HepG2 (cell line): ENCODE measurements around the gene COMMD1. TPM values are rescaled to one million over a fixed set of nuclear protein-coding genes. Genes with fewer than 3 reads are reported as not detected.

Source experiments
- ATAC-seq: fragments of 200-7000 bp; cut with Tn5 transposase; 3 replicates; pipeline ENCODE4 v1.9.1; 2020; ENCODE audit warnings: mild to moderate bottlenecking, moderate library complexity
- BruUV-seq: library from RNA; stranded (reverse); fragments of 400-500 nt; replicated peaks from 2 replicates; lab custom pipeline; 2021; lab: Mats Ljungman, UMichigan
- CTCF ChIA-PET: fragments of 300-600 bp; formaldehyde crosslinking; extraction: SDS; loops from one replicate; lab custom pipeline; 2021; ENCODE audit warnings: low total read pairs, inconsistent platforms, low intra/inter-chr PET ratio; lab: Yijun Ruan, JAX
- POLR2A ChIA-PET: fragments of 350-600 bp; sonication (Branson Sonifier 250); formaldehyde crosslinking; loops from one replicate; lab custom pipeline; 2020; ENCODE audit warnings: antibody characterized with exemption, inconsistent platforms; lab: Yijun Ruan, JAX
- DNase-seq: peaks from one replicate; pipeline ENCODE4 v3.0.0-alpha.2; 2015; ENCODE audit warnings: low spot score
- FAIRE-seq: peaks from 3 replicates; lab custom pipeline; 2011; peaks lifted over from hg19 to GRCh38; lab: Jason Lieb, UNC
- H2AFZ ChIP-seq: one replicate; pipeline ENCODE4 v1.6.1; 2011; ENCODE audit warnings: low read length, inconsistent platforms
- H3K27ac ChIP-seq: fragments of 300-600 bp; 3 replicates; pipeline ENCODE4 v1.8.0; 2011; ENCODE audit warnings: mixed run types, mild to moderate bottlenecking, mixed read lengths, low read length, inconsistent platforms; ENCODE audit not compliant: insufficient read depth; ENCODE audit errors: extremely low read length
- H3K27me3 ChIP-seq, 2 experiments: fragments of 200-600 bp in 1 of 2; 2 replicates in 1 of 2; 3 replicates in 1 of 2; pipeline versions ENCODE4 v1.6.0 to v1.8.0; 2011; ENCODE audit warnings: low read length in 2 of 2, mild to moderate bottlenecking in 2 of 2, moderate library complexity in 2 of 2, inconsistent platforms in 1 of 2; ENCODE audit not compliant: insufficient read depth in 2 of 2, control insufficient read depth in 1 of 2
- H3K36me3 ChIP-seq, 2 experiments: fragments of 200-600 bp in 1 of 2; replicated peaks in 1 of 2; 2 replicates in 1 of 2; 3 replicates in 1 of 2; pipeline versions ENCODE4 v1.5.1 to v1.8.0; 2011; ENCODE audit warnings: low read length in 2 of 2, inconsistent platforms in 1 of 2; ENCODE audit not compliant: insufficient read depth in 2 of 2, control insufficient read depth in 1 of 2
- H3K4me1 ChIP-seq: 2 replicates; pipeline ENCODE4 v1.5.1; 2012; ENCODE audit warnings: low read length, inconsistent platforms; ENCODE audit not compliant: insufficient read depth
- H3K4me2 ChIP-seq: 2 replicates; pipeline ENCODE4 v1.6.0; 2011; ENCODE audit warnings: low read depth, low read length, inconsistent platforms
- H3K4me3 ChIP-seq, 3 experiments: fragments of 200-600 bp in 1 of 3; sonication (generic), shearing (Covaris generic) in 1 of 3; replicated peaks in 1 of 3; 2 replicates each; pipeline ENCODE4 v1.5.1; 2011 to 2016; ENCODE audit warnings: low read length in 3 of 3, inconsistent platforms in 2 of 3, low read depth in 2 of 3, mild to moderate bottlenecking in 2 of 3, control low read depth in 1 of 3, mixed read lengths in 1 of 3; ENCODE audit not compliant: insufficient read depth in 1 of 3
- H3K79me2 ChIP-seq: one replicate; pipeline ENCODE4 v1.6.1; 2011; ENCODE audit warnings: low read length, inconsistent platforms; ENCODE audit not compliant: insufficient read depth
- H3K9ac ChIP-seq: 2 replicates; pipeline ENCODE4 v1.6.0; 2011; ENCODE audit warnings: mild to moderate bottlenecking, low read depth, low read length, inconsistent platforms; ENCODE audit not compliant: insufficient read depth
- H3K9me3 ChIP-seq: 2 replicates; pipeline ENCODE4 v1.5.1; 2012; ENCODE audit warnings: mild to moderate bottlenecking, low read length
- H4K20me1 ChIP-seq: 2 replicates; pipeline ENCODE4 v1.6.0; 2011; ENCODE audit warnings: inconsistent platforms, mild to moderate bottlenecking, low read length, moderate library complexity; ENCODE audit not compliant: insufficient read depth
- KMT2A ChIP-seq: sonication (generic); formaldehyde crosslinking; IDR thresholded peaks from 2 replicates; pipeline ENCODE4 v1.4.0; 2020; ENCODE audit warnings: missing genetic modification reagents
- MAFK ChIP-seq, 2 experiments: IDR thresholded peaks in 1 of 2; conservative IDR thresholded peaks in 1 of 2; 2 replicates each; pipeline ENCODE4 v1.6.1; 2011; ENCODE audit warnings: improper control_type of control experiment in 2 of 2, low read length in 2 of 2
- MXD4 ChIP-seq: IDR thresholded peaks from 2 replicates; pipeline ENCODE4 v1.6.1; 2016; ENCODE audit warnings: mild to moderate bottlenecking, missing biosample characterization, missing genetic modification reagents
- ZNF644 ChIP-seq: IDR thresholded peaks from 2 replicates; pipeline ENCODE4 v1.6.1; 2016; ENCODE audit warnings: low read depth
- WGBS: methylation state at CpG from one replicate; pipeline ENCODE4 v1.1.6; 2017; ENCODE audit warnings: low lambda C conversion rate; 5-methylcytosine and 5-hydroxymethylcytosine counted together
- in situ Hi-C: cut with HindIII; loops from 2 replicates; pipeline ENCODE4 v1.10.0; 2017; ENCODE audit warnings: low pct_unique_long_range_greater_than_20kb; ENCODE audit not compliant: extremely low pct_ligation_motif_present
- intact Hi-C: fragments of 100-400 bp; cut with micrococcal nuclease; formaldehyde crosslinking; loops from one replicate; pipeline ENCODE4 v1.10.0; 2022; ENCODE audit not compliant: unreplicated experiment
- polyA plus RNA-seq, 8 experiments: library from polyadenylated mRNA; depleted of rRNA in 3 of 8; stranded (reverse) in 7 of 8; unstranded in 1 of 8; fragments of >200 nt; fragmentation: Illumina TruSeq in 4 of 8; extraction: Trizol in 4 of 8; gene quantifications; 2 replicates each; pipeline versions ENCODE4 v1.2.1 to v1.2.3, GENCODE V29; 2011 to 2016; ENCODE audit warnings: low read depth in 4 of 8, missing spikeins in 1 of 8, mixed read lengths in 1 of 8; ENCODE audit not compliant: insufficient read depth in 1 of 8
- total RNA-seq, 5 experiments: library from RNA; depleted of rRNA; stranded (reverse); fragments of >200 nt; fragmentation: Illumina TruSeq; extraction: Trizol; gene quantifications; 2 replicates each; pipeline ENCODE4 v1.2.3, GENCODE V29; 2016; ENCODE audit warnings: low read depth in 1 of 5

Gene COMMD1
- total and polyA plus RNA-seq, 2 of the 13 experiments (the other 11 are each of a cell fraction or from before 2014, with no cell fraction given), result 25.7 to 105 TPM

- BruUV-seq, result no TSS peak
- Histone ChIP-seq H3K9ac (no peak overlapping the region), H3K9me3 (no peaks in the 10 kb centered on the region), H3K27me3 (no peaks in the 10 kb centered on the region), H3K4me1 (no peaks in the 10 kb centered on the region), H4K20me1 (no peaks in the 10 kb centered on the region), H3K79me2 (no peaks in the 10 kb centered on the region), H2AFZ (no peak overlapping the region), H3K4me2 (no peak overlapping the region), H3K4me3 (no peak overlapping the region), H3K27ac (no peak overlapping the region), H3K36me3 (no peaks in the 10 kb centered on the region)
- DNase-seq (peak; percentile 18), FAIRE-seq (no peak), ATAC-seq (no peak; the same call in 2 of the 3 replicates)
- ChIA-PET CTCF (no interaction called here), POLR2A (no interaction called here)
- intact Hi-C loops, result no loop called here
- in situ Hi-C loops, result no loop called here
- no peak for TF ChIP-seq ZNF644 (CRISPR knock-in tag)
- no peak for TF ChIP-seq MXD4 (CRISPR knock-in tag)
These were observed 73.0 kb downstream of the COMMD1 start for GRCh38 chr2:61978522-61978921.

GRCh38 chr2:61980758-61981157 is 75.3 kb downstream of the COMMD1 start:
- no peak overlapping the region for H2AFZ ChIP-seq
- intact Hi-C loops (no loop called here), in situ Hi-C loops (no loop called here)

More at GRCh38 chr2:61980758-61981157, 75.3 kb downstream of the COMMD1 start:
- no peaks in the 10 kb centered on the region for H3K4me1 ChIP-seq
- BruUV-seq, result no TSS peak
- H3K4me2 ChIP-seq, result no peak overlapping the region
- ChIA-PET POLR2A (no interaction called here), CTCF (no interaction called here)
- H3K9me3 ChIP-seq, result no peaks in the 10 kb centered on the region
- H4K20me1 ChIP-seq, result no peaks in the 10 kb centered on the region
- no peak overlapping the region for H3K27ac ChIP-seq
- H3K4me3 ChIP-seq, result no peak overlapping the region
- 0 out of 4 replicates have a peak, but pooled peaks have one; percentile 18 to 21 for TF ChIP-seq MAFK (conservative IDR thresholded peaks at IDR 0.05 in 1 of 2, IDR thresholded peaks at IDR 0.05 in 1 of 2; ENCODE audit: low read length in 2 of 2)
- TF ChIP-seq KMT2A (CRISPR knock-in tag), result no peak
- ATAC-seq (no peak), DNase-seq (no peak), FAIRE-seq (no peak)
- H3K79me2 ChIP-seq, result no peaks in the 10 kb centered on the region
- H3K9ac ChIP-seq, result no peak overlapping the region
- H3K27me3 ChIP-seq, result no peaks in the 10 kb centered on the region
- 95% methylated on average over 1 of the region's 1 CpG for WGBS
- no peaks in the 10 kb centered on the region for H3K36me3 ChIP-seq
